Osteocyte (in vitro differentiated cells): Measurements from ENCODE around the gene FRMD8. TPM values are rescaled to one million over a fixed set of nuclear protein-coding genes. Genes with fewer than 3 reads are reported as not detected.

Experiments
- DNase-seq: peaks from one replicate; pipeline ENCODE4 v3.0.0; 2021; ENCODE audit warnings: mixed read lengths; ENCODE audit not compliant: unreplicated experiment; ENCODE audit errors: extremely low spot score
- H3K27ac Mint-ChIP-seq: one replicate; pipeline ENCODE4 v1.8.0; 2021; ENCODE audit warnings: mild to moderate bottlenecking, mixed read lengths; ENCODE audit not compliant: unreplicated experiment
- H3K27me3 Mint-ChIP-seq: one replicate; pipeline ENCODE4 v1.8.0; 2021; ENCODE audit warnings: mixed read lengths; ENCODE audit not compliant: unreplicated experiment
- H3K36me3 Mint-ChIP-seq: one replicate; pipeline ENCODE4 v1.8.0; 2021; ENCODE audit warnings: mixed read lengths; ENCODE audit not compliant: unreplicated experiment
- H3K4me1 Mint-ChIP-seq: one replicate; pipeline ENCODE4 v1.8.0; 2021; ENCODE audit warnings: mixed read lengths; ENCODE audit not compliant: unreplicated experiment
- H3K4me3 Mint-ChIP-seq: one replicate; pipeline ENCODE4 v1.8.0; 2021; ENCODE audit warnings: mild to moderate bottlenecking, moderate library complexity, mixed read lengths; ENCODE audit not compliant: unreplicated experiment
- H3K9me3 Mint-ChIP-seq: one replicate; pipeline ENCODE4 v1.8.0; 2021; ENCODE audit warnings: mixed read lengths; ENCODE audit not compliant: unreplicated experiment
- total RNA-seq: library from RNA; stranded (reverse); gene quantifications from 2 replicates; pipeline ENCODE4 v1.2.1, GENCODE V29; 2021
- TF ChIP-seq, protein P1 (sequence below): fragments of 200-600 bp; sonication (generic); IDR thresholded peaks from 2 replicates; pipeline ENCODE4 v1.5.0; 2021; ENCODE audit warnings: antibody characterized with exemption, mild to moderate bottlenecking, moderate library complexity

FRMD8 gene
- total RNA-seq, 1 donor from 2014 or later = 62.8 TPM

DNA sequence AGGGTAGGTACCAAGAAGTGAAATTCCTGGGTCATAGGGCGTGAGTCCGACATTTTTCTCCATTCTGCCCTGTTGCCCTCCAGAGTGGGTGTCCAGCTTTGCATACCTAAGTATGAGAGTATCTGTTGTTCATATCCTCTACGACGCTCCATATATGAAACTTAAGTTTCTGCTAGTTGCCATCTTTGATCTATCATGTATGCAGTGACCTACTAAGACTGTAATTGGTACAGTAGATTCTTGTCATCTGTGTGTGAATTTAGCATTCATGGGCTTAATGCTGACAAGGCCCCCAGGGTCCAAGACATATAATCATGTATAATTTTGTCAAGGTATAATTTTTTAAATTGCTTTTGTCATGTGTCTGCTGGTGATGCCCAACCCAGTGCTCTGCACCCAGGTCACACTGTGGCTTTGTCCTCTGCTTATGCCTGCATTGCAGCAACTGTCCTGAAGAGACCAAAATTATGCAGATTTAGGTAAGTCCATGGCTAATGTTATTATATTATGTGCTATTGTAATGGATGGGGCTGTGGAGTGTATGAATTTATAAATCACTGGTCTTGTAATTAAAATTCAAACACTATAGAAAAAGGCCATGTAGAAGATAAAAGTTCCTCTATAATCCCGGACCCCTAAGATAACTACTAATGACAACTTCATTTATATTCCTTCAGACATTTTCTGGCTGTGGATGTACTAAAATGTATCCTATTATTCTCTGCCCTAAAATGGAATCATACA is 48.4 kb downstream of the FRMD8 start:
- Mint-ChIP-seq H3K36me3 (peaks cover 65% of the 10 kb centered on the region), H3K27ac (peak overlapping the region; percentile 67), H3K4me1 (peaks cover 84% of the 10 kb centered on the region), H3K9me3 (no peaks in the 10 kb centered on the region), H3K4me3 (peak overlapping the region; percentile 51), H3K27me3 (no peaks in the 10 kb centered on the region)
- TF ChIP-seq, protein P1, sequence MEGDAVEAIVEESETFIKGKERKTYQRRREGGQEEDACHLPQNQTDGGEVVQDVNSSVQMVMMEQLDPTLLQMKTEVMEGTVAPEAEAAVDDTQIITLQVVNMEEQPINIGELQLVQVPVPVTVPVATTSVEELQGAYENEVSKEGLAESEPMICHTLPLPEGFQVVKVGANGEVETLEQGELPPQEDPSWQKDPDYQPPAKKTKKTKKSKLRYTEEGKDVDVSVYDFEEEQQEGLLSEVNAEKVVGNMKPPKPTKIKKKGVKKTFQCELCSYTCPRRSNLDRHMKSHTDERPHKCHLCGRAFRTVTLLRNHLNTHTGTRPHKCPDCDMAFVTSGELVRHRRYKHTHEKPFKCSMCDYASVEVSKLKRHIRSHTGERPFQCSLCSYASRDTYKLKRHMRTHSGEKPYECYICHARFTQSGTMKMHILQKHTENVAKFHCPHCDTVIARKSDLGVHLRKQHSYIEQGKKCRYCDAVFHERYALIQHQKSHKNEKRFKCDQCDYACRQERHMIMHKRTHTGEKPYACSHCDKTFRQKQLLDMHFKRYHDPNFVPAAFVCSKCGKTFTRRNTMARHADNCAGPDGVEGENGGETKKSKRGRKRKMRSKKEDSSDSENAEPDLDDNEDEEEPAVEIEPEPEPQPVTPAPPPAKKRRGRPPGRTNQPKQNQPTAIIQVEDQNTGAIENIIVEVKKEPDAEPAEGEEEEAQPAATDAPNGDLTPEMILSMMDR = no peak
- peak; percentile 21 for DNase-seq

DNA sequence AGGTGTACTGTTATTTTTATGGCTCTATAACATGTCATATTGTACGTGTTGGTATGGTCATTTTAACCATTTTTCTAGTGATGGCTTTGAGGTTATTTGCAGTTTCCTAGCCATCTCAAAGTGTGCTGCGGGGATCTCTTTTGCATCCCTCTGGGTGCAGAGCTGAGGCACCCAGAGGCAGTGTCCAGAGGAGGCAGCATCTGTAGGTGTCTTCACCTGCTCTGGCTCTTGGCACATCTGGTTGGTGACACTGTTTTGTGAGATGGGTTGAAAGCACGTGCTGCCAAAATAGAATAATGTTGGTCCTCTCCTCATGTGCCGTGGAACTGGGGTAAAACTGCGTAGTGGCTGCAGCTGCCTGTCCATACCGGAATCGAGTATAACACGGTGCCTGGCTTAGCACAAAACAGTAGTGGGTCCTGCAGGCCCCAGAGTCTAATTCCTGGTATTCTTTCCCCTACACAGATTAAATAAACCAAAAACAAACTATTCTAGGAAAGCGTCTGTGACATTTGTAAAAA is 49.0 kb downstream of the FRMD8 start:
- DNase-seq = peak; percentile 23
- Mint-ChIP-seq H3K4me3 (peak overlapping the region; percentile 27), H3K9me3 (no peaks in the 10 kb centered on the region), H3K27me3 (no peaks in the 10 kb centered on the region), H3K36me3 (peaks cover 67% of the 10 kb centered on the region), H3K4me1 (peaks cover 84% of the 10 kb centered on the region), H3K27ac (peak overlapping the region; percentile 67)
- TF ChIP-seq, protein P1 = no peak

DNA sequence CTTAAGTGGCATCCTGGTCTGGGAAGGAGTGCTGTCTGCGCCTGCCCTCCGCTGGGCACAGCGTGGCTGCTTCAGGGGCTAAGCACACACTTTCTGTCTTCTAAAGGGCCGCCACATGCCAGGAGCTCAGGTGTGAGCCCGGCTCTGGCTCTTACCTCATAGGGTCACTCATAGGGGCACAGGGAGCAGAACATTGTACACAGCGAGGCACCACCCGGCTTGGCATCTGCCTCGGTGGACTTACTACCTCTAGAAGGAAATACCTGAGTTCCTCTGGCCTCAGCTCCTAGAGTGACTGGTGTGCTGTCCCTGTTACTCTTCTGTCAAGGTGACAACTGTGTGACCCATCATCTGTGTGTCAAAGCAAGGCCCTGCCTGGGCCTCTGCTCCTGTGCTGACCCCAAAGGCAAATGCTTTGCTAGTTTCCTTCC is 49.6 kb downstream of the FRMD8 start:
- H3K9me3 Mint-ChIP-seq = no peaks in the 10 kb centered on the region
- DNase-seq = peak; percentile 78
- H3K27me3 Mint-ChIP-seq = no peaks in the 10 kb centered on the region
- peak overlapping the region; percentile 6 for H3K4me3 Mint-ChIP-seq
- peaks cover 83% of the 10 kb centered on the region for H3K4me1 Mint-ChIP-seq
- peak overlapping the region; percentile 67 for H3K27ac Mint-ChIP-seq
- TF ChIP-seq, protein P1 = no peak
- H3K36me3 Mint-ChIP-seq = peaks cover 69% of the 10 kb centered on the region

DNA sequence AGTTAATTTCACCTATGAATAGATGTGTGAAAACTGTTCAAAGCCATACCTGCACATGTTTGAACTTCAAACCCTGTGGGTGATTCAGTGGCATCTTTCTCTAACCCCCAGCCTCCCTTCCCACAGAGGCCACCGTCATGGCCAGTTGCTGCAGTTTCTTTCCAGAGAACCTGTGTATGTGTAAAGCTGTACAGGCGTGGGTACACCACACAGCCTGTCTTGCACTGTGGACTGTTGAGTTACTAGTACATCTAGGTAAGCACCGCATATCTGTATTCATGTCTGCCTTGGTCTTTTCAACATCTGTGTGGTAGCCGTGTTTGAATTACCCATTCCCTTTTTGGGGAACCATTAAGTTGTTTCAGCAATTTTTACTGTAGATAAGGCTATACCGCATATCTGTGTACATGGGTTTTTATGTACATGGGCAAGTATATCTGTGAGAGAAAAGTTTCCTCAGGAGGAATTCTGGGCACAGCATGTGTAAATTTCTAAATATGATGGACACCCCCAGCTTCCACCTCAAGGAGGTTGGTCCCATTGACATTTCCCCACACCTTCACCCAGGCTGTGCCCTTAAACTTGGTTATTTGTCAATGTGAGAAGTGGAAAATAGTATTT is 50.1 kb downstream of the FRMD8 start:
- Mint-ChIP-seq H3K4me3 (peak overlapping the region; percentile 38), H3K36me3 (peaks cover 71% of the 10 kb centered on the region), H3K4me1 (peaks cover 83% of the 10 kb centered on the region), H3K9me3 (no peaks in the 10 kb centered on the region), H3K27ac (peak overlapping the region; percentile 67), H3K27me3 (no peaks in the 10 kb centered on the region)
- peak; percentile 73 for DNase-seq
- TF ChIP-seq, protein P1 = no peak
